Lung (tissue), 12 donors: Measurements from ENCODE around the gene SOD1. TPM values are rescaled to one million over a fixed set of nuclear protein-coding genes. Genes with fewer than 3 reads are reported as not detected.

Experiments
- ATAC-seq: fragments of 200-7000 bp; cut with Tn5 transposase; one replicate; pipeline ENCODE4 v1.9.1; 2020; ENCODE audit warnings: moderate number of reproducible peaks; ENCODE audit not compliant: insufficient read depth, low FRiP score
- DNase-seq, 3 donors: peaks; one replicate each; pipeline ENCODE4 v3.0.0-alpha.2; 2013 to 2017
- H3K27ac ChIP-seq, 2 donors: one replicate each; pipeline ENCODE4 v1.5.1; 2013; ENCODE audit warnings: mild to moderate bottlenecking in 2 of 2, moderate library complexity in 2 of 2, control low read depth in 1 of 2, inconsistent platforms in 1 of 2, low read depth in 1 of 2, low read length in 1 of 2
- H3K27me3 ChIP-seq, 3 donors: one replicate each; pipeline ENCODE4 v1.5.1; 2013; ENCODE audit warnings: low read length in 2 of 3; ENCODE audit not compliant: control insufficient read depth in 3 of 3, insufficient read depth in 3 of 3
- H3K36me3 ChIP-seq, 4 donors: one replicate each; pipeline ENCODE4 v1.5.1; 2013; ENCODE audit warnings: low read length in 4 of 4, mild to moderate bottlenecking in 1 of 4, moderate library complexity in 1 of 4; ENCODE audit not compliant: control insufficient read depth in 4 of 4, insufficient read depth in 4 of 4
- H3K4me1 ChIP-seq, 5 donors: one replicate each; pipeline ENCODE4 v1.5.1; 2013; ENCODE audit warnings: low read length in 5 of 5, mild to moderate bottlenecking in 2 of 5, moderate library complexity in 1 of 5; ENCODE audit not compliant: control insufficient read depth in 5 of 5, insufficient read depth in 5 of 5
- H3K4me3 ChIP-seq: one replicate; pipeline ENCODE4 v1.5.1; 2013; ENCODE audit warnings: mild to moderate bottlenecking, control low read depth, moderate library complexity
- H3K9ac ChIP-seq, 2 donors: one replicate each; pipeline ENCODE4 v1.5.1; 2013; ENCODE audit warnings: low read length in 2 of 2, control low read depth in 1 of 2; ENCODE audit not compliant: insufficient read depth in 1 of 2
- H3K9me3 ChIP-seq, 4 donors: one replicate each; pipeline ENCODE4 v1.5.1; 2013; ENCODE audit warnings: low read length in 3 of 4, mild to moderate bottlenecking in 1 of 4, moderate library complexity in 1 of 4; ENCODE audit not compliant: control insufficient read depth in 4 of 4, insufficient read depth in 3 of 4
- WGBS, 2 donors: extraction: QIAGEN DNeasy Blood & Tissue Kit; methylation state at CpG; one replicate each; pipeline ENCODE4 v1.1.7; 2013; 5-methylcytosine and 5-hydroxymethylcytosine counted together
- polyA plus RNA-seq, 2 donors: library from polyadenylated mRNA; stranded (reverse); fragments of 200-250 nt; gene quantifications; one replicate each; pipeline ENCODE4 v1.2.1, GENCODE V29; 2013
- total RNA-seq, 2 donors: library from RNA; depleted of rRNA in 1 of 2; stranded (reverse); fragments of >200 nt in 1 of 2; gene quantifications; one replicate each; pipeline ENCODE4 v1.2.1, GENCODE V29; 2014 to 2021
- TF ChIP-seq, protein P1 (sequence below): IDR thresholded peaks from 2 replicates; pipeline ENCODE4 v1.5.1; 2012; ENCODE audit warnings: mild to moderate bottlenecking; ENCODE audit errors: control extremely low read depth, extremely low read depth
- donor health status: control.
- donor health status: control.
- donor health status: Bipolar disorder and iron deficiency.
- donor health status: healthy.
- donor health status: DM: yes; HTN: yes; CAD: no.

SOD1 gene
- total and polyA plus RNA-seq, 4 donors: 90.3 to 315 (median 169) TPM

DNA sequence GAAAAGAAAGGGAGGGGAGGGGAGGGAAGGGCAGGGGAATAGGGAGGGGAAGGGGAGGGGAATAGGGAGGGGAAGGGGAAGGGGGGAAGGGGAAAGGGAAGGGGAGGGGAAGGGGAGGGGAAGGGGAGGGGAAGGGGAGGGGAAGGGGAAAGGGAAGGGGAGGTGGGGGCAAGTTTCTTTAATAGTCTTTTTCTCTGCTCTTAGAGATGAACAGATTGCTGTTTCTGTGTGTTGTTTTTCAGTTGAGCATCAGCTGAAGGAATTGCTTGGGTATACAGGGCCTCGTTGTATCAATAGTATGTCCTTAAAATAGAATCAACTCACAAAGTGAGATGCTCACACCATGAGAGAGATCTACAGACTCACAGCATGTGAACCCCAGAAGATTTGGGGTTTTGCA, 44.8 kb upstream of the SOD1 start:
- WGBS, 2 donors: 14 to 43% methylated on average over 1 of the region's 1 CpG
- peaks cover 0 to 3% (median 0%) of the 10 kb centered on the region in 4 donors for H3K9me3 ChIP-seq
- no peaks in the 10 kb centered on the region for H3K27me3 ChIP-seq
- no peak for ATAC-seq
- H3K4me3 ChIP-seq: no peak overlapping the region
- H3K27ac ChIP-seq: no peak overlapping the region
- no peaks in the 10 kb centered on the region for H3K36me3 ChIP-seq
- peaks cover 0 to 4% (median 0%) of the 10 kb centered on the region in 5 donors for H3K4me1 ChIP-seq
- DNase-seq: no peak
- no peak overlapping the region for H3K9ac ChIP-seq
- TF ChIP-seq, protein P1, sequence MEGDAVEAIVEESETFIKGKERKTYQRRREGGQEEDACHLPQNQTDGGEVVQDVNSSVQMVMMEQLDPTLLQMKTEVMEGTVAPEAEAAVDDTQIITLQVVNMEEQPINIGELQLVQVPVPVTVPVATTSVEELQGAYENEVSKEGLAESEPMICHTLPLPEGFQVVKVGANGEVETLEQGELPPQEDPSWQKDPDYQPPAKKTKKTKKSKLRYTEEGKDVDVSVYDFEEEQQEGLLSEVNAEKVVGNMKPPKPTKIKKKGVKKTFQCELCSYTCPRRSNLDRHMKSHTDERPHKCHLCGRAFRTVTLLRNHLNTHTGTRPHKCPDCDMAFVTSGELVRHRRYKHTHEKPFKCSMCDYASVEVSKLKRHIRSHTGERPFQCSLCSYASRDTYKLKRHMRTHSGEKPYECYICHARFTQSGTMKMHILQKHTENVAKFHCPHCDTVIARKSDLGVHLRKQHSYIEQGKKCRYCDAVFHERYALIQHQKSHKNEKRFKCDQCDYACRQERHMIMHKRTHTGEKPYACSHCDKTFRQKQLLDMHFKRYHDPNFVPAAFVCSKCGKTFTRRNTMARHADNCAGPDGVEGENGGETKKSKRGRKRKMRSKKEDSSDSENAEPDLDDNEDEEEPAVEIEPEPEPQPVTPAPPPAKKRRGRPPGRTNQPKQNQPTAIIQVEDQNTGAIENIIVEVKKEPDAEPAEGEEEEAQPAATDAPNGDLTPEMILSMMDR: no peak

DNA sequence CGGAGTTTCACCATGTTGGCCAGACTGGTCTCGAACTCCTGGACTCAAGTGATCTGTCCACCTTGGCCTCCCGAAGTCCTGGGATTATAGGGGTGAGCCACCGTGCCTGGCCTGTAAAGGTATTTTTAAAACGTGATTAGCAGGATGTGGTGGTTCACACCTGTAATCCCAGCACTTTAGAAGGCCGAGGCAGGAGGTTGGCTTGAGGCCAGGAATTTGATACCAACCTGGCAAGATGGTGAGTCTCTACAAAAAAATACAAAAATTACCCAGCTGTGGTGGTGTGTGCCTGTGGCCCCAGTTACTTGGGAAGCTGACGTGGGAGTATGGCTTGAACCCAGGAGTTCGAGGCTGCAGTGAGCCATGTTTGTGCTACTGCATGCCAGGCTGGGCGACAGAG, 43.3 kb upstream of the SOD1 start:
- Histone ChIP-seq H3K9ac (no peak overlapping the region), H3K4me1 (peaks cover 0 to 4% (median 0%) of the 10 kb centered on the region in 5 donors), H3K4me3 (no peak overlapping the region), H3K27ac (no peak overlapping the region), H3K9me3 (peaks cover 0 to 3% (median 0%) of the 10 kb centered on the region in 4 donors), H3K36me3 (no peaks in the 10 kb centered on the region), H3K27me3 (no peaks in the 10 kb centered on the region)
- ATAC-seq: no peak
- TF ChIP-seq, protein P1: no peak
- WGBS, 2 donors: 79 to 88% methylated on average over 9 of the region's 9 CpGs
- DNase-seq: no peak

DNA sequence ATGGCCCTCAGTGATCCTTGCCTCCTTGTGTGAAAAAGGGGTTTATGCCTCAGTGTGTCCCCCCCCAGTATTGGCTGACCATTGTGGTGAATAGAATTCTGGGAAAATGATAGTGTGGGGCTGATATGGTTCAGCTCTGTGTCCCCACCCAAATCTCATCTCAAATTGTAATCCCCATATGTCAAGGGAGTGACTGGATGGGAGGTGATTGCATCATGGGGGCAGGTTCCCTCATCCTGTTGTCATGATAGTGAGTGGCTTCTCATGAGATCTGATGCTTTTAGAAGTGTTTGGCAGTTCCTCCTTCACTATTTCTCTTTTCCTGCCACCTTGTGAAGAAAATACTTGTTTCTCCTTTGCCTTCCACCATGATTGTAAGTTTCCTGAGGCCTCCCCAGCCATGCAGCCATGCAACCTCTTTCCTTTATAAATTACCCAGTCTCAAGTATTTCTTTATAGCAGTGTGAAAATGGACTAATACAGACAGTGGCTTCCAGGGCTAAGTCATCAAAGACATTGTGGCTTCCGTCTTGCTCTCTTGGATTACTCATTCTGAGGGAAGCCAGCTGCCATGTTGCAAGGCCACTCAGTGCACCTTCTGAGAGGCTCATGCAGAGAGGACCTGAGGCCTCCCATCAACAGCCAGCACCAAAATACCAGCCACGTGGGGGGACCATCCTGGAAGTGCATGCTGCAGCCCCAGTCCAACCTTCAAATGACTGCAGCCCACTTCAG, 40.6 kb upstream of the SOD1 start:
- WGBS, 2 donors: 67 to 69% methylated on average over 2 of the region's 2 CpGs
- H3K36me3 ChIP-seq: no peaks in the 10 kb centered on the region
- H3K4me1 ChIP-seq: no peaks in the 10 kb centered on the region
- H3K27ac ChIP-seq: no peak overlapping the region
- ATAC-seq (no peak), DNase-seq (no peak)
- no peak overlapping the region for H3K9ac ChIP-seq
- no peak overlapping the region for H3K4me3 ChIP-seq
- TF ChIP-seq, protein P1: no peak
- H3K27me3 ChIP-seq: no peaks in the 10 kb centered on the region
- peaks cover 0 to 3% (median 0%) of the 10 kb centered on the region in 4 donors for H3K9me3 ChIP-seq
